Gastroesophageal sphincter (tissue), 3 donors: ENCODE data around the gene CEP164.

Experiments
- EP300 ChIP-seq: sonication (generic); formaldehyde crosslinking; IDR thresholded peaks from one replicate; pipeline ENCODE4 v1.6.1; 2017; ENCODE audit warnings: antibody characterized with exemption, mild to moderate bottlenecking
- POLR2A ChIP-seq, 2 donors: fragments of 450-650 bp; IDR thresholded peaks; one replicate each; pipeline ENCODE4 v1.6.1; 2017; ENCODE audit warnings: antibody characterized with exemption in 2 of 2, mild to moderate bottlenecking in 2 of 2, moderate library complexity in 1 of 2
- TF ChIP-seq, protein P1 (sequence below), 4 experiments: fragments of 200-600 bp in 2 of 4; fragments of 450-650 bp in 2 of 4; sonication (generic) in 1 of 4; IDR thresholded peaks; one replicate each; pipeline ENCODE4 v1.5.1; 2017 to 2019; ENCODE audit warnings: antibody characterized with exemption in 4 of 4, mild to moderate bottlenecking in 2 of 4, moderate library complexity in 2 of 4

GRCh38 chr11:117462183-117462863 lies 134.7 kb downstream of the CEP164 start:
- no peak for TF ChIP-seq POLR2A (IDR thresholded peaks at IDR 0.05)
- TF ChIP-seq, protein P1, sequence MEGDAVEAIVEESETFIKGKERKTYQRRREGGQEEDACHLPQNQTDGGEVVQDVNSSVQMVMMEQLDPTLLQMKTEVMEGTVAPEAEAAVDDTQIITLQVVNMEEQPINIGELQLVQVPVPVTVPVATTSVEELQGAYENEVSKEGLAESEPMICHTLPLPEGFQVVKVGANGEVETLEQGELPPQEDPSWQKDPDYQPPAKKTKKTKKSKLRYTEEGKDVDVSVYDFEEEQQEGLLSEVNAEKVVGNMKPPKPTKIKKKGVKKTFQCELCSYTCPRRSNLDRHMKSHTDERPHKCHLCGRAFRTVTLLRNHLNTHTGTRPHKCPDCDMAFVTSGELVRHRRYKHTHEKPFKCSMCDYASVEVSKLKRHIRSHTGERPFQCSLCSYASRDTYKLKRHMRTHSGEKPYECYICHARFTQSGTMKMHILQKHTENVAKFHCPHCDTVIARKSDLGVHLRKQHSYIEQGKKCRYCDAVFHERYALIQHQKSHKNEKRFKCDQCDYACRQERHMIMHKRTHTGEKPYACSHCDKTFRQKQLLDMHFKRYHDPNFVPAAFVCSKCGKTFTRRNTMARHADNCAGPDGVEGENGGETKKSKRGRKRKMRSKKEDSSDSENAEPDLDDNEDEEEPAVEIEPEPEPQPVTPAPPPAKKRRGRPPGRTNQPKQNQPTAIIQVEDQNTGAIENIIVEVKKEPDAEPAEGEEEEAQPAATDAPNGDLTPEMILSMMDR (IDR thresholded peaks at IDR 0.05): no peak
- TF ChIP-seq EP300: no peak
